Measurements from ENCODE around the gene KANK4.

The KANK4 gene

DNA sequence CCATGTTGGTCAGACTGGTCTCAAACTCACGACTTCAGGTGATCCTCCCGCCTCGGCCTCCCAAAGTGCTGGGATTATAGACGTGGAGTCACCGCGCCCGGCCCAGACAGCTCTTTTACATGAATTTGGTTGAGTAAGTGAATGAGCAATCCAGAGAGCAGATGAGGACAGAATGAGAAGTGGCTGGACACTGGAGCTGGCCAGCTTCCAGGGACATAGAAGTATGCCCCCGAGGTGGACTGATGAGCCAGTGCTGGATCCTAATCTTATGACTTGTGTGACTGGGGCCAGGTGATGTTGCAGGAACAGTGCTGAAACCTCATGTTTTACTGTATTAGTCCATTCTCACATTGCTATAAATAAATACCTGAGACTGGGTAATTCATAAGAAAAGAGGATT is 35.9 kb upstream of the KANK4 start:
- H3K9me3 ChIP-seq (ENCODE audit: insufficient read depth, low read length, severe bottlenecking): no peaks in the 10 kb centered on the region
- H3K79me2 ChIP-seq (ENCODE audit: insufficient read depth, low read length): no peaks in the 10 kb centered on the region
- ATAC-seq (ENCODE audit: insufficient read depth, low read depth) (no peak), DNase-seq (no peak)
- no peak overlapping the region for H3K4me2 ChIP-seq (ENCODE audit: insufficient read depth, low read length)
- H4K20me1 ChIP-seq (ENCODE audit: insufficient read depth, low read length): no peaks in the 10 kb centered on the region
- no peaks in the 10 kb centered on the region for H3K27me3 ChIP-seq (ENCODE audit: insufficient read depth, low read length, poor library complexity)
- H3K36me3 ChIP-seq (ENCODE audit: insufficient read depth, low read length): no peaks in the 10 kb centered on the region
- no peak overlapping the region for H3K9ac ChIP-seq (ENCODE audit: low read depth, low read length)
- H3K4me3 ChIP-seq (ENCODE audit: low read depth in 1 of 2, low read length in 2 of 2): no peak overlapping the region
- no peak for TF ChIP-seq EZH2 (IDR thresholded peaks at IDR 0.05; ENCODE audit: borderline replicate concordance, low read depth, low read length, severe bottlenecking)
- TF ChIP-seq, protein P1, sequence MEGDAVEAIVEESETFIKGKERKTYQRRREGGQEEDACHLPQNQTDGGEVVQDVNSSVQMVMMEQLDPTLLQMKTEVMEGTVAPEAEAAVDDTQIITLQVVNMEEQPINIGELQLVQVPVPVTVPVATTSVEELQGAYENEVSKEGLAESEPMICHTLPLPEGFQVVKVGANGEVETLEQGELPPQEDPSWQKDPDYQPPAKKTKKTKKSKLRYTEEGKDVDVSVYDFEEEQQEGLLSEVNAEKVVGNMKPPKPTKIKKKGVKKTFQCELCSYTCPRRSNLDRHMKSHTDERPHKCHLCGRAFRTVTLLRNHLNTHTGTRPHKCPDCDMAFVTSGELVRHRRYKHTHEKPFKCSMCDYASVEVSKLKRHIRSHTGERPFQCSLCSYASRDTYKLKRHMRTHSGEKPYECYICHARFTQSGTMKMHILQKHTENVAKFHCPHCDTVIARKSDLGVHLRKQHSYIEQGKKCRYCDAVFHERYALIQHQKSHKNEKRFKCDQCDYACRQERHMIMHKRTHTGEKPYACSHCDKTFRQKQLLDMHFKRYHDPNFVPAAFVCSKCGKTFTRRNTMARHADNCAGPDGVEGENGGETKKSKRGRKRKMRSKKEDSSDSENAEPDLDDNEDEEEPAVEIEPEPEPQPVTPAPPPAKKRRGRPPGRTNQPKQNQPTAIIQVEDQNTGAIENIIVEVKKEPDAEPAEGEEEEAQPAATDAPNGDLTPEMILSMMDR (IDR thresholded peaks at IDR 0.05; ENCODE audit: borderline replicate concordance, extremely low read depth, low read length, poor library complexity, severe bottlenecking): no peak
- H3K27ac ChIP-seq (ENCODE audit: low read length): no peak overlapping the region
- no peak overlapping the region for H2AFZ ChIP-seq (ENCODE audit: low read depth, low read length)
- H3K4me1 ChIP-seq (ENCODE audit: insufficient read depth, low read length): no peaks in the 10 kb centered on the region

DNA sequence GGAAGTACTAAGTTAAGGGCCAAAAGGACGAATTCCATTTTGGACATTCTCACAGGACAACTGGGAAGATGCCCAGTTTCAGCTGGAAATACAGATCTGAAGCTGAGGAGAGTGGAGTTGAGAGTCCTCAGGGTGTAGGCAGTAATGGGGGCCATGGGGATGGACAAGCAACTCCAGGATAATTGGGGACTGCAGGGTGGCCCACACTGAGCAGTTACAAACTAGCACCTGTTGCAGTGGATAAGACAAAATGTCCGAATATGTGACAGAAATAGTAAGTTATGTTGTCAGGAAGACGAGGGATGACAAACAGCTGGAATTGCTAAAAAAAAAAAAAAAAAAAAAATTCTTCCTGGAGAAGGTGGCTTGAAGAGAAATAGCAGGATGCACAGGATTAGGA is 34.6 kb upstream of the KANK4 start:
- Histone ChIP-seq H3K36me3 (ENCODE audit: insufficient read depth, low read length) (no peaks in the 10 kb centered on the region), H3K4me3 (ENCODE audit: low read depth in 1 of 2, low read length in 2 of 2) (no peak overlapping the region), H3K4me2 (ENCODE audit: insufficient read depth, low read length) (no peak overlapping the region), H4K20me1 (ENCODE audit: insufficient read depth, low read length) (no peaks in the 10 kb centered on the region), H3K4me1 (ENCODE audit: insufficient read depth, low read length) (no peaks in the 10 kb centered on the region), H3K79me2 (ENCODE audit: insufficient read depth, low read length) (no peaks in the 10 kb centered on the region), H2AFZ (ENCODE audit: low read depth, low read length) (no peak overlapping the region), H3K27ac (ENCODE audit: low read length) (no peak overlapping the region), H3K27me3 (ENCODE audit: insufficient read depth, low read length, poor library complexity) (no peaks in the 10 kb centered on the region), H3K9me3 (ENCODE audit: insufficient read depth, low read length, severe bottlenecking) (no peaks in the 10 kb centered on the region), H3K9ac (ENCODE audit: low read depth, low read length) (no peak overlapping the region)
- TF ChIP-seq, protein P1 (IDR thresholded peaks at IDR 0.05; ENCODE audit: borderline replicate concordance, extremely low read depth, low read length, poor library complexity, severe bottlenecking): no peak
- TF ChIP-seq EZH2 (IDR thresholded peaks at IDR 0.05; ENCODE audit: borderline replicate concordance, low read depth, low read length, severe bottlenecking): no peak
- DNase-seq: no peak
- ATAC-seq (ENCODE audit: insufficient read depth, low read depth): no peak

DNA sequence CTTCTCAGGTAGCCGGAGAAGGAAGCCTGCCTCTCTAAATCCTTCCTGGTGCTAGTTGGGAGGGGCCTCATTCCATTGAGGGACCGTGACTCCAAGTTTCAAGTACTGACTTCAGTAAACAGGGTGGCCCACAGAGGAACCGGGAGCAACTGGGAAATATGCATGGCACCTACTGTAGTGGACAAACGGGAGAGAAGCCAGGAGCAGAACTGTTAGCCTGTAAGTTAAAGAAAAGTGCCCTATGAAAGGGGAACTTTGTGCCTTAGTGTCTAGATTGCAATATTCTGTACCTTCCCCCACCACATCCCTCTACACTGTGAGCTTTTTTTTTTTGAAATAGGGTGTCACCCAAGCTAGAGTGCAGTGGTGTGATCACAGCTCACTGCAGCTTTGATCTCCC is 33.2 kb upstream of the KANK4 start:
- Histone ChIP-seq H3K9ac (ENCODE audit: low read depth, low read length) (no peak overlapping the region), H3K4me3 (ENCODE audit: low read depth in 1 of 2, low read length in 2 of 2) (no peak overlapping the region), H3K27ac (ENCODE audit: low read length) (no peak overlapping the region), H3K27me3 (ENCODE audit: insufficient read depth, low read length, poor library complexity) (no peaks in the 10 kb centered on the region), H4K20me1 (ENCODE audit: insufficient read depth, low read length) (no peaks in the 10 kb centered on the region), H3K36me3 (ENCODE audit: insufficient read depth, low read length) (no peaks in the 10 kb centered on the region), H3K4me1 (ENCODE audit: insufficient read depth, low read length) (no peaks in the 10 kb centered on the region), H3K4me2 (ENCODE audit: insufficient read depth, low read length) (no peak overlapping the region), H2AFZ (ENCODE audit: low read depth, low read length) (no peak overlapping the region), H3K9me3 (ENCODE audit: insufficient read depth, low read length, severe bottlenecking) (no peaks in the 10 kb centered on the region), H3K79me2 (ENCODE audit: insufficient read depth, low read length) (no peaks in the 10 kb centered on the region)
- TF ChIP-seq, protein P1 (IDR thresholded peaks at IDR 0.05; ENCODE audit: borderline replicate concordance, extremely low read depth, low read length, poor library complexity, severe bottlenecking): no peak
- ATAC-seq (ENCODE audit: insufficient read depth, low read depth) (no peak), DNase-seq (no peak)
